ENCODE results near the gene RGS5.
"Not testable (repeated sequence)": the region's sequence is repeated elsewhere in the genome, so short reads cannot be mapped to it uniquely, and the experiment has no call there.

The RGS5 gene

GRCh38 chr1:163202833-163203451 lies at the start of gene RGS5:
TSS of gene RGS5 (minus strand) at chr1:163202916. CDS start at chr1:163202835, 81 bp downstream.
- no peak for DNase-seq

DNA sequence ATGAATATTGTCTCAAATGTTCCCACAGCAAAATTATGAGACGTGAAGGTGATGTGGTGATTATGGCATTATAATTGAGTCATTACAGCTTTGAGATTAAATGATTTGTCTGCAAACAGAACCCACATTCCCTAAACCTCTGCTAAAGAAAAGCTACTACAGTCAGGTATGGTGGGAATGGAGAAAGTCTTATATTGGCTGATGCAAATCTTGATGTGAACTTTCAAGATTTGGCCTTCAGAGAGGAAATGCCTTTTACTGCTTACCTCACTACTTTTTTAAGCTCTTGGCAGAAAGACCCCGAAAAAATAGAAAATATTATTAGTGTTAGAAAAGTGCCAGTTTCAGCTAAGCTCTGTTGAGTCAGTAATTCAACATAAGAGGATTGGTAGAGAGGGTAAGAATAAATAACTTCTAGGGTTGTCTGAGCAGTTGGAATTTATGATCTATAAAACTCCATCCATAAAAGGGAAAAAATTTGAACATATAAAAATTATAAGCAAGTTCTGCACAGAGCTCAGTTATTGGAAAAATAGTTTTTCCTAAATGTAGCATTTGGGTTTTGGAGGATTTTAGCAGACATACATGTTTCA lies 47.8 kb upstream of the RGS5 start:
- no peak for DNase-seq

DNA sequence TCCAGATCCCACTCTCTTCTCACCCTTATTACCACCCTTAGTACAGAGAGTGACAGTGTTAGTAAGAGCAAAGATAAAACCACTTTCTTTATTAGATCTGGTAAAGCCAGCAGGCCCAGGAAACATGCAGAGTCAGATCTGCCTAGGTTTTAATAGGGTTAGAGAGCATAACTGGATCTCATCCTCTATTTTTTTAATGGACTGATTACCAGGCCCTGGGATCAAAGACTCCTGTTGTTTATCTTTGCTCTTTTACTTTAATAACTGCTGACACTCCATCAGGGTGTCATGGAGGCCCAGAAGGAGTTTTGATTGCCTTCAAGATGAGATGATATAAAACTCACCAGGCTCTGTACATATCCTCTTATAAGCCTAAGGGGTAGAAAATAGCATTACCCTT lies 45.3 kb upstream of the RGS5 start:
- DNase-seq = no peak

GRCh38 chr1:163244648-163245047 lies 41.9 kb upstream of the RGS5 start:
- DNase-seq = not testable (repeated sequence)

DNA sequence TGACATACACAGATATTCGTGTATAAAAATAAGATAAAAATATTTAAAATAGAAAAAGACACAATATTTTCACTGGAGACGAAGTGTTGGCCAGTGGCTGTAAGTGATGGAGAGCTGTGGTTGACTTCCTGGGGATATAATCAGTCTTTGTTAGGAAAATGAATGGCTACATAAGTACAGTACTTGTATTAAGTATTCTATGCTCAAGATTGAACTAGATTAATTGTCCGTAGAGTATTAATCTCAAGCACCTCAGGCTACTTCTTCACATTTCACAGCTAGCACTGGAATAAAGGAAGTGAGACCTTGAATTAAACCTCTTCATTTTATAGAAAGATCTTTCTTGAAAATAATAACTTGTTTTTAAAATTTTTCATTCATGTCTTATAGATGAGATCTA lies 39.0 kb upstream of the RGS5 start:
- DNase-seq = no peak

- no peak for DNase-seq
Measured at GRCh38 chr1:163240705-163241104, 38.0 kb upstream of the RGS5 start.

GRCh38 chr1:163233643-163234042 lies 30.9 kb upstream of the RGS5 start:
- not testable (repeated sequence) for DNase-seq

GRCh38 chr1:163231385-163231784 lies 28.7 kb upstream of the RGS5 start:
- DNase-seq = no peak

DNA sequence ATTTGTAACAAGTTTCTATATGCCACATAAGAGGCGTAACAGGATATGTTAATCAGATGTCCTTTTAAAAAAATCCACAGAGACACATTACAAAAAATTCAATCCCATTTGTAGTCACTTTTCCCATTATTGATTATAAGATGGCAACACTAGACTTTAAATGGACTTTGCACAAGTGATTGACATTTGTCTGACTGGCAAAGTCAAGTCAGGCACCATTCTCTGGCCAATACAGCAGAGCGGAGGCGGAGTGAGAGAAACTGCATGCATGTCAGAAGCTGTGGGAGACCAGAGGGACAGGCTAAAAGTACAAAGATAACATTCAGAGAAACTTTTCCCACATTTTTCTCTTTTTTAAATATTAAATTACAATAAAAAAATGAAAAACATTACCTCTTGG lies 28.1 kb upstream of the RGS5 start:
- DNase-seq = no peak

- DNase-seq = not testable (repeated sequence)
Measured at GRCh38 chr1:163228271-163228670, 25.6 kb upstream of the RGS5 start.

DNA sequence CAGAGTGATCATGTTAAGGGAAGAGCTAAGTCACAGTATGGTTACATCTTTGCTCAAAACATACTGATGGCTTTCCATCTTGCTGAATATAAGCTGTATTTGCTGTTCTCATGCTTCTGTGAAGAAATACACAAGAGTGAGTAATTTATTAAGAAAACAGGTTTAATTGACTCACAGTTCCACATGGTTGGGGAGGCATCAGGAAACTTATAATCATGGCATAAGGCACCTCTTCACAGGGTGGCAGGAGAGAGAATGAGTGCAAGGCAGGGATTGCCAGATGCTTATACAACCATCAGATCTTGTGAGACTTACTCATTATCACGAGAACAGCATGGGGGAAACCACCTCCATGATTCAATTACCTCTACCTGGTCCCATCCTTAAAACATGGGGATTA lies 24.4 kb upstream of the RGS5 start:
- DNase-seq = no peak

GRCh38 chr1:163213626-163214025 lies 10.9 kb upstream of the RGS5 start:
- no peak for DNase-seq

DNA sequence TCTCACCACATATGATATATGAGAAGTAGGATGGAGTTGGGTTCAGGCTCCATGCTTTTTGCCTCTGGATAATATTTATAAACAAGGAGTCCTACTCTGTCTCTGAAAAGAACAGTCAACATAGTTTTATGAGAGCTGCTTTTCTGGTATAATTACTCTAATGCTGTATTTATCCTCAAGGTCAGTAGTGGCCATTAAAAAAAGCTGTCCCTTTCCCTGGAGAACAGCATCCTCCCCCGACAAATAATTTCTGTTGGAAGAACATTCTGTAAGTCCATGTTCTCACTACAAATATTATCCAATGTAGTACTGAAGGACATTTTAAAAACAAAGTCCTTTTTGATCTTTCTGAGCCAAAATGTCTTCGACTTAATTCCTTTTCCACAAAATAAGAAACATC lies 9.0 kb upstream of the RGS5 start:
- DNase-seq = no peak

- no peak for DNase-seq
Measured at GRCh38 chr1:163205513-163205912, 2.8 kb upstream of the RGS5 start.

- no peak for DNase-seq
Measured at GRCh38 chr1:163203561-163203960, 845 bp upstream of the RGS5 start.

DNA sequence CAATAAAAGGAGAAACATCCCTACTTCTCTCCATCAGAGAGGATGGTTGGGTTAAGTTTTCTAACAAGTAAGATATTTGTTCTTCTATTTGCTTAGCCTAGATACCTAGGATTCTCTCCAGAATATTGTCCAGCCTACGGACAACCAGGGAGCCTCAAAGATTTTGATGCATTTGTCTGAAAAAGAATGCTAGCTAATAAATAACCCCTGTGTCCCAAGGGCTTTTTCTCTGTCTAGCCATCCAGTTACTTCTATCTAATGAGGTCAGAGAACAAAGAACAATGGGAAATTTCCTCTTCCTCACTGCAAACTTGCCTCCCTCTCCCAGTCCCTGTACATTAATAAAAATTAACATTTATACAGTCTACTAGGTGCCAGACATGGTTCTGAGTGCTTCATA lies 810 bp downstream of the RGS5 start:
- DNase-seq = no peak

DNA sequence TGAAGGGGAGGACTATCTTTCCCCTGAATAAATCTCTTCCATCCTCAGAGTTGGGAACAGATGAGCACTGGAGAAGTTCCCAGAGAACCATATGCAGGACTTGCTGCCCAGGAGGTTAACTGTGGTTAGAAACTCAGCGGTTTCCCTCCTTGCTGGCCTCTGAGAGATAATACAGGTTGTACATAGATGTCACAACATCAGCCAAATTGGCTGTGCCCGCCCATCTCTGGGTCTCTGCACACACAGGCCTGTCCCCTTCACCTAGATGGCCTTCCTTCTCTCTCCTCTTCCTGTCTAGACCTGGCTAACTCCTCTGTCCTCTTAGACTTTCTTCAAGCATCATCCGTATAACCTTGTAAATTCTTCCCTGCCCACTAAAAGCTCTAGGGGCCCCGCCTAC lies 5.7 kb downstream of the RGS5 start:
- DNase-seq = no peak

DNA sequence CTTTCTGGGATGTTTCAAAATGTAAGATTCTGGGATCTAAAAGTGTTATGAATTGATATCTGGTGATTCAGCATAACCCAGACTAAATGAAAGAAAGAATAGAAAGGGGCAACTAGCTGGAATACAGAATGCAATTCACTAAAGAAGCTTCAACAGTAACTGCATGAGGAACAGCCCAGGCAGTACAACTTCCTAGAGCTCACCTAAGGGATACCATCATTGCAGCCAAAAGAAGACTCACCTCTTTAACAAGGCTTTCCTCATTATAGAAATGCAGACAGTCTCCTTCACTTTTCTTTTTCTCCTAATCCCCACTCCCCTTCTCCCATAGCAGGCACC lies 6.3 kb downstream of the RGS5 start:
- DNase-seq = no peak

- DNase-seq = no peak
Measured at GRCh38 chr1:163195728-163196448, 6.8 kb downstream of the RGS5 start.

DNA sequence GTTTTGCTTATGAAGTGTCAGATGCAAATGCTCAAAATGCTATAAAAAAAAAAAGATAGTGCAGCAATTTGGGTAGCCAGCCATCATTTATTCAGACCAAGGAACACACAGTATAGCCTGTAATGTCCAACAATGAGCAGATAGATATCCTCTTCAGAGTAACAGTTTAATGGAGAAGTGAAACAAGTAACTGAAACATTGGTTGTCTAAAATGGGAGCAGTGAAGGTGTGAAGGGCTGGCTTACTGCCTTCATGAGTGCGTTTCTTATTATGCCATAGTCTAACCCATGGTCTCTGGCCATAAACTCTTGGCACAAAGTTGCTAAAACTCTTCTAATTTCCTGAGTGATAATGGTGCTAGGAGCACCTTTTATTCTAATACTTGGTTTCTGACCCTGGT lies 11.4 kb downstream of the RGS5 start:
- DNase-seq = no peak

DNA sequence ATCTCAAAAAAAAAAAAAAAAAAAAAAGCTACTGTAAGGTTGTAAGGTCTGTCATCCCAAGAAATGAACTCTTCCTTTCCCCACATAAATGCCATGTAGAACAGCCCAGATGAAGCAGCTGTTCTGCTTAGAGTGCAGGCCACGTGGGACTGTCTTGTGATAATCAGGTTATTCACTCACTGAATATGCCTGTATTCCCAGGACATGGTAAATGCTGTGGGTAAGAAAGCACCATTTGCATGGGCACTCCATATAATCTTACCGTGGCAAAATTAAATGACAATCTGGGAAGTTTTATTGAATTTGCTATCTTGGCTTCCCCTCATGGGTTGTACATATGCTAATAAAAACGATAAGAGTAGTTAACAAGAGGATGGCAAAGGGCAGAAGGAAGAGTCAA lies 13.8 kb downstream of the RGS5 start:
- DNase-seq = no peak

- no peak for DNase-seq
Measured at GRCh38 chr1:163187849-163188248, 14.9 kb downstream of the RGS5 start.

DNA sequence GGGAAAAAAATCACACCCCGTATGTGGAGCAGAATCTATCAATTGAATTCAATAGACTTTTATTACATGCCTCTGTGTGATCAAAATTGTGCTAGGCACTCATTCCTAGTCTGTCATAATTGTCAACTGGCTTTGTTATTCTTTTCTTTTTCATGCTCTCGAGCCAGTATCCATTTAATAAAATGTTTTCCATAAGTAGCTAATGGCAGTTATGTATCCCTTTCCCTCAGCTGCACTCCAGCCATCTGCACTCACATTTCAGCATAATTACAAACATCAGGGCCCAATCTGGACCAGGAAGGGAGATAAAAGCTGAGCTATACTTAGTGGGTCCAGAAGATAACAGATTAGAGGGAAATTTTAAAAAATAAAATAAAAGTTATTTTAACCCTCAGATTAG lies 15.9 kb downstream of the RGS5 start:
- no peak for DNase-seq

GRCh38 chr1:163182330-163182949 lies 20.3 kb downstream of the RGS5 start:
- no peak for DNase-seq

Measured in activated CD8-positive, alpha-beta memory T cell treated with anti-CD3 and anti-CD28 coated beads, Interleukin-2, amount 50 U/mL, for 4 hours (primary cell).